Myocyte (in vitro differentiated cells): ENCODE data around the gene AZIN2. TPM values are rescaled to one million over a fixed set of nuclear protein-coding genes. Genes with fewer than 3 reads are reported as not detected.

Experiments
- DNase-seq: peaks from one replicate; pipeline ENCODE4 v3.0.0-alpha.2; 2012; ENCODE audit warnings: low read depth
- total RNA-seq: library from RNA; depleted of rRNA; stranded (reverse); fragments of >200 nt; gene quantifications from 2 replicates; pipeline ENCODE4 v1.2.3, GENCODE V29; 2014

AZIN2 gene
- total RNA-seq, 1 donor from 2014 or later: 10.7 TPM

DNA sequence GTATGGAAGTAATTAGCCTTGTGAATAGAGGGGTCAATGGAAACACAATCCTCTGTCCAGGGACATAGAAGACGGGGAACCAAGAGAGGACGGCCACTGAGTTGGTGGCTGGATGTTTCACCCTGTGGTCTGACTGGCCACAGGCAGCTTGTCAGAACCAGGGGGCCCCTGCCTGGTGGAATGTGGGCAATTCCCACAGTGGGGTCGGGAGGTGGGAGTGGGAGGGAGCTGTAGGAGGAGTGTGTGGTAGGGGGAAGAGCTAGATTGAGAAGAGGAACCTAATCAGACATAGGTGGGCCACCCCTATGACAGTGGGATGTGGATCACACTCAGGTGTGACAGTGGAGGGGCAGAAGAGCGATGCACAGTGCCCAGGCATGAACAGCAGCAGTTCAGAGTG, 69.6 kb downstream of the AZIN2 start:
- DNase-seq: no peak

DNA sequence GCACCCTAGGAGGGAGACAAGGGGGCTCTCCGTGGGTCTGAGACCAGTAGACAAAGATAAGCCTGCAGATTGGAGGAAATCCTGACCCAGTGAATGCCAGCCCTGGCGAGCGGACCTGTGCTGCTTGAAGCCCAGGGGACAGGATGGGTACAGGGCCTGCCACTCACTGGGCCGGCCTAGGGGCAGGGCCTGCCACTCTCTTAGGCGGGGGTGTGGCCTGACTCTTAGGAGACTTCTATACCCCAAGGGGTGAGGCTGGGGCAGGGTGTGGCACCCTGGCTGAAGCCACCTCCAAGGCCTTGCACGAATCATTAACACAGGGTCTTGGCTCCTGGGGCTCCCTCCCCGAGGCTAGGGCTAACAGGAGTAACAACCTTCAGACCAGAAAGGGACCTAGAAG, 70.2 kb downstream of the AZIN2 start:
- DNase-seq: no peak

DNA sequence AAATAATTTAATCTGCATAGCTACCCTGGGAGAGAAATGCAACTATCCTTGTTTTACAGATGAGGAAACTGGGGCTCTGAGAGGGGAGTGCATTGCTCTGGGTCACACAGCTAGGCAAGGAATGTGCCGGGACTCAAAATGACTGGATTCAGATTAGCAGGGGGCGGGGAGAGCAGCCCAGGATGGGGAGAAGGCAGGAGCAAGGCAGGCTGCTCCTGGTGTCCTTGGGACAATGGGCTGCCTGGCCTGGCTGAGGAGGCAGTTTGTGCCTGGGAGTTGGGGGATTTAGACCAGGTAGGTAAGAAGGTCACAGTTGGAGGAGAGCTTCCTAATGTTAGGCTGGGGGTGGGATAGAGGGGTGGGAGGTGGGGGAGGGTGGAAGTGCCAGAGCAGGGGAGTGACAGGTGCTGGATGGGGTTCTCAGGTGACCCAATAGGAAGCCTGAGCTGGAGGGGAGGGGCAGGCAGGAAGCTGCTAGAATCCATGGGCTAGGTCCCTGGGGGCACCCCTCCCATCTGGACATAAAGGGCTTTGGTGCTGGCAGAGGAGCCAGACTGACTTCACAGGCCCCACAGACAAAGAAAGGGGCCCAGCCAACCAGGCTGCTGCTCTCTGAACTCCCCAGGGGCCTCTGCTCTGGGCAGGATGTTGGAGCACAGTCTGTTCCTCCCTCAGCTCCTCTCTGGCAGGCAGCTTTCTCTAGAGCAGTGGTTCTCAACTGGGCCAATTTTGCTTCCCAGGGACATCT, 71.9 kb downstream of the AZIN2 start:
- DNase-seq: peak; percentile 57

DNA sequence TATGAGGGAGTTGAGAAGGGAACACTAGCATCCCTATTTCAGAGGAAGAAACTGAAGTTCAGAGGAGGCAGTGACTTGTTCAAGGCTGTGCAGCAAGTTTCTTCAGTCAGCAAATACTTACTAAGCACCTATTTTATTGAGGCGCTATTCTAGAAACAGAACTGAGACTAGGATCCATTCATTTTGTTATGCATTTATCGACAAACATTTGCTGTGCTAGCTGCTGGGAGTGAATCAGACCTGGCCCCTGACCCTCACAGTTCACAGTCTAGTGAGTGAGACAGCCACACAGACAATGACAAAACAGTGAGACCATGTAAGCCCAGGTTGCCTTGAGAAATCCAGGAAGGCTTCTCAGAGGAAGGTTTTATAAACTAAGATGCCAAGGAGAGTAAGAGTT, 72.7 kb downstream of the AZIN2 start:
- DNase-seq: no peak

DNA sequence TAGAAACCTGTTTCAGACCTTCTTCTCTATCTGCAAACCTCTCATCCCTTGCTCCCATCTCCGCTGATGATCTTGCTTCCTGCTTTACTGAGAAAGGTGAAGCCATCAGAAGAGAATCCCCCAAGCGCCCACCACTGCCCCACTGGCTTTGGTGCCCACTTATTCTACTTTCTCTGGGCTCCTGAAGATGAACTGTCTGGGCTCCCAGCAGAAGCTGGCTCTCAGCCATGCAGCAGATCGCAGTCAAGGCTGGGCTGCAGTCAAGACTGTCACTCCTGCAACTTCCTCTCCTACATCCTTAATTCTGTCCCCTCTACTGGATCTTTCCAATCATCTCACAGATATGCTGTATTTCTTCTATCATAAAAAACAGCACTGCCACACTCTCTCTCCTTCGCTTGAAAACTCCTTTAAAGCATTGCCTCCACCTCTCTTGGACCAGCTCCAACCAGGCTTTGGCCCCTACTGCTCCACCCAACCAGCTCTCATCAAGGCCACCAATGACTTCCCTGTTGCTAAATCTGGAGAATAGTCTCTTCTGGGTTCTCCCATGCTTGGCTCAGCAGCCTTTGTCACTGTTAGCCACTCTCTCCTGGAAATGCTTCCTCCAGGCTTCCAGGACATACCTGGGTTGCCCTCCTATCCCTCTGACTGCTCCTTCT, 75.1 kb downstream of the AZIN2 start:
- DNase-seq: no peak

DNA sequence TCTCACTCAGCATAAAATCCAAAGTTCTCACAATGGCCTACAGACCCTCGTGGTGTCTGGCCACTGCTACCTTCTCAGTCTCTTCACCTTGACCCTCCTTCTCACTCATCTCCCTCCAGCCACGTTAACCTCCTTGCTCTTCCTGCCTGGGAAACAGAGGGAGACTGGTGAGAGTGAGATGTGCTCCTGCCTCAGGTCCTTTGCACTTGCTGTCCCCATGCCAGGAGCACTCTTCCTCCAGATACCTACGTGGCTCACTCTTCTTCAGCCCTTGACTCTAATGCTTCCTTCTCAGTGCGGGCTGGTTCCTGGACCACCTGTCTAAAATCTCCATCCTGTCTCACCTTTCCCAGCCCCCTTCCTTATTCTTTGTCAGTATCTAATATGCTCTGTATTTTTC, 76.2 kb downstream of the AZIN2 start:
- no peak for DNase-seq

DNA sequence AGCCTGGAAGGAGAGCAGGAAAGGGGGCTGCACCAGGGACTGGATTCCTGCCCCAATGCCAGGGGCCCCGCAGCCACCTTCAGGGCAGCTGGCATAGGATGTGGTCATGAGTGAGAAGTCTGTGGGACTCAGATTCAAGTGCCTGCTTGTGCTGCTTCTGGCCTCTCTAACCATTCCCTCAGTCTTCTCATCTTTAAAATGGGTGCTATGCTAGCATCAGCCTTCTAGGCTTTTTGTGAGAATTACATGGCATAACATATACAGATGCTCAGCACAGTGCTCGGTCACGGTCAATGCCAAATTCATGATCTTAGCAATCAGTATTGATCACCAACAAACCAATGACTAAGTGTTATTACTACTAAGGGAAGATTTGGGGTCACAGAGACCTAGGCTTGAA, 77.4 kb downstream of the AZIN2 start:
- DNase-seq: no peak

DNA sequence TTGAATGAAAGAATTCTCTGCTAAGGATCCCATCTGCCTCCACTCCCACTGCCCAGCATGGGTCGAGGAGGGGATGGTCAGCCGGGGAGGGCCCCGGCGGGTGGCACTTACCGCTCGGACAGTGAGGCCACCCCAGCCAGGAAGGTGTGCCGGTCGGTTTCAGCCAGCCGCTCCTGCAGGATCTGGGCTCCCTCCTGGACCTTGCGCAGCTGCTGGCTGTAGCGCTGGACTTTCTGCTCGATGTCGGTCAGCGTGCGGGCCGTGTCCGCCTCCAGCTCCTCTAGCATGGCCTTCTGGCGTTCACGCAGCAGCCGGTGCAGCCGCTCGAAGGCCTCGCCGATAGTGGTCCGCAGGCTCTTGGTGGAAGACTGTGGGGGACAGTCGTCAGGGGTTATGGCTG, 78.6 kb downstream of the AZIN2 start:
- no peak for DNase-seq

DNA sequence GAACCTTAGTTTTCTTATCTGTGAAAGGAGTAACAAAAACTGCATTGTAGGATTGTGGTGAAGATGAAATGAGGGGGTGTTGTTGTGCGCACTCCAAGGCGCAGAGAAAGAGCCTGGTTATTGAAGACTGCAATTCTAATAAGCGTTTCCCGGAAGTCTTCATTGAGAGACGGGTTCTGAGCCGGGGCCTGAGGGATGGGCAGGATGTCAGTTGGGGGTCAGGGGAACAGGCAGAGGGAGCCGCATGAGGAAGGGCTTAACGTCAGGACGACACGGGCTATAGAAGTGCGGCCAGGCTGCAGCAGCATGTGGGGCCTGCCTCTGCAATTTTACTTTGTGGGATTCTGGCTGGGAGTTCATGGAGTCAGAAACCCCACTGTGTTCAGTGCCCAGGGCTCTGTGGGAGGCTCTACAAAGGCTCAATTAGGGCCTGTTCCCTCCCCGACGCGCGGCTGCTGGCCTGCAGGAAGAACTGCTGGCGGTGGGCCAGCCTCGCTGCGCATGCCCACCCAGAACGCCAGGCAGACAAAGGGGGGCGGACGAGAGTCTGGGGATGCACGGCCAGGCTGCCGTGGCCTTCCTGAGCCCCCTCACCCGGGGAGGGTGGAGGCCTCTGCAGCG, 80.2 kb downstream of the AZIN2 start:
- DNase-seq: no peak

DNA sequence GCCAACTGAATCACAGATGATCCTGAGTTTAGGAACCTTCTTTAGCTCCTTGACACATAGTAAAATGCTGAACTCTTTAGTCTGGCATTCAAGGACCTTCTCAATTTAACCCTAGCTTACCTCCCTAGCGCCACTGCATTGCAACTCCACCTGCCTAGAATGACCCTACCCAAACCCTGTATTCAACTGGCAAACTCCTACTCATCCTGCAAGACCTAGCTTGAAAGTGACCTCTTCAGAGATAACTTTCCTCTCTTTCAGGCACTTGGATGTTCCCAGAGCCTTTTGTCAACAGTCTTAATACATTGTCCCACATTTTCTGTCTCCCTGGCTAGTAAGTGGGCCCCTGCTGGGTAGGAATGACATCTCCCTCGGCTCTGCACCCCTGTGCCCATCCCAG, 81.2 kb downstream of the AZIN2 start:
- DNase-seq: no peak

DNA sequence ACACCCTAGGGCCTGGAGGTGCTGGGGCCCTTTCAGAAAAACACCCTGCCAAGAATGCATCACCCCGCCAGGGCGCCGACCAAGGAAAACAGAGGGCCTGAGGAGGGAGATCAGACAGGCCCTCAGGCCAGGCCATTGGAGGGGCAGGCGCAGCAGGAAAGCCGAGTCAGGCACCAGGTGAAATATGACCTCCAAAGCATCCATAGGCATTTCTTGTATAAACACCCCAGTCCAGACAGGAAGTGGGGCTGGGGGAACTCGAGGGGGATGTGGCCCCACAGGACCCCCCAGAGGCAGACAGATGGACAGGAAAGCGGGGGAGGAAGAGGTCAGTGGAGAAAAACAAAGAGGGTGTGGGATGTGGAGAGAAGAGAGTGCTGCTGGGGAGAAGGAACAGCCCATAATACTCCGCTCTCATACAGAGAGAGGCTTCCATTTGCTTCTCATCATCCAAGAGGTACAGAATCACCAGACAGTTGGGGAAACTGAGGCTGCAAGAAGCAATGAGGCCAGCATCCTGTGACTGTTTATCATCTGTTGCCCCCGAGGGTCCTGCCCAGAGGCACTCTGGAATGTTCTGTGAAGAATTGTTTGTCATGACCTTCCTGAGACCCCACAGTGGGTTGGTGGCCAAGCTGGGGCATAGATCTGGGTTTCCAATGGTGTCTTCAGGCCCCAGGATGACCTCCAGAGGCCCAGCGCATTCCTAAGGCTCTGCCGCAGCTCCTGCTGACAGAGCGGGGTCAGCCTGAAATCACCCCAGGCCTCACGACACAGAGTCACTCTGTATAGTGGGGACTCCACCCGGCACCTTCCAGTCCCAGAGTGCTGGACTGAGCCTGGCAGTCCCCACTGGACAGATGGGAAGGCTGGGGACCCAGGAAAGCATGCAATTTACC, 82.9 kb downstream of the AZIN2 start:
- DNase-seq: no peak

DNA sequence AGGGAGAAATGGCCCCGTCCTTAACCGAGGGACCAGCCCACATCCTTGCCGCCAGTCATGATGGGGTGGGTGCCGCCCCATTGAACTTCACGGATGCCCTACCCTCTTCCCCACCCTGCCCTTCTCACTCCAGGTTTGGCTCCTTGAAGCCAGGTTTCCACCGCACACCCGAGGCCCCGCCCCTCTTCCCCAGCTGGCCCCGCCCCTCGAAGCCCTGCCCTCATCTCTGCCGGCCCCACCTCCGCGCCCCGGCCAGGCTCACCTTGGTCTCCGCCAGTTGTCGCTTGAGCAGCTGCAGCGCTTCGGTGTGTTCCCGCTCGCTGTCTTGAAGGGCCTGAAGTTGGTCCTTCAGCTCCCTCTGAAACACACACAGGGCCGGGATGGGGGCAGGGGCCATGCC, 84.3 kb downstream of the AZIN2 start:
- DNase-seq: no peak

DNA sequence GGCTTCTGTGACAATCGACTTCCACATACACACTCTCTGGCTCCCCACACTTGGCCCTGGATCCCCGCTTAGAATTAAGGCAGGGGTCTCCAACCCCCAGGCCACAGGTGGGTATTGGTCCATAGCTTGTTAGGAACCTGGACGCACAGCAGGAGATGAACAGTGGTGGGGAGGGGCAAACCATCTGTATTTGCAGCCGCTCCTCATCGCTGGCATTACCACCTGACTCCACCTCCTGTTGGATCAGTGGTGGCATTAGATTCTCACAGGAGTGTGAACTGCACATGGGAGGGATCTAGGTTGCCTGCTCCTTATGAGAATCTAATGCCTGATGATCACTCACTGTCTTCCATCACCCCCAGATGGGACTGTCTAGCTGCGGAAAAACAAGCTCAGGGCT, 84.9 kb downstream of the AZIN2 start:
- no peak for DNase-seq

DNA sequence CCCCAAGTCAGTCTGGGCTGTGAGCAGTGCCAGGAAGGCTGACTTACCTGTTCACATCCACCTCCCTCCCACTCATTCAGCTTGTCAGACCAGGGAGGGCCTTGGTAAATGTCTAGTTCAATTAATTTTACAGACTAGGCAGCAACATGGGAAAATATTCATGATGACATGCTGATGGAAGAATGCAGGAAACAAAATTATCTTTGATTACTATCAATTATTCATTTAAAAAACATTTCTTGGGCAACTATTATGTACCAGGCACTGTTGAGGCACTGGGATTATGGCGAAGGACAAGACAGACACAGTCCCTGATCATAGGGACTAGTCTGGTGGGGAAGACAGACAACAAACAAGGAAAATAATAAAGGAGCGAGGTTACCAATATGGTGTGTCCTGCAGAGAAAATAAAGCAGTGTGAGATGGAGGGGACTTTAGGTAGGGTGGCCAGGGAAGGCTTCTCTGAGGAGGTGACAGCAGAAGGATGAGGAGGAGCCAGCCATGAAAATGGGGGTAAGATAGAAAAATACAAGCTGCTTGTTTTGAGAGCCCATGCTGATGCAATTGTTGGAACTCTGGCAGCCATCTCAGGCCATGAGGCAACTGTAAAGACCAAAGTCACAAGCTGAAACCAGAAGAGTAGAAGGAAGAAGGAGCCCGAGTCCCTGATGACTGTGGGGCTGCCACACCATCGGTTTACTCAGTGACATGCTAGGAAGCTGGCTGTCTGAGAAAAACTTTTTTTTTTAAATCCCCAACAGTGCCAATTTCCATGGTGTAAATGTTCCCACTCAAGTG, 86.9 kb downstream of the AZIN2 start:
- DNase-seq: no peak

DNA sequence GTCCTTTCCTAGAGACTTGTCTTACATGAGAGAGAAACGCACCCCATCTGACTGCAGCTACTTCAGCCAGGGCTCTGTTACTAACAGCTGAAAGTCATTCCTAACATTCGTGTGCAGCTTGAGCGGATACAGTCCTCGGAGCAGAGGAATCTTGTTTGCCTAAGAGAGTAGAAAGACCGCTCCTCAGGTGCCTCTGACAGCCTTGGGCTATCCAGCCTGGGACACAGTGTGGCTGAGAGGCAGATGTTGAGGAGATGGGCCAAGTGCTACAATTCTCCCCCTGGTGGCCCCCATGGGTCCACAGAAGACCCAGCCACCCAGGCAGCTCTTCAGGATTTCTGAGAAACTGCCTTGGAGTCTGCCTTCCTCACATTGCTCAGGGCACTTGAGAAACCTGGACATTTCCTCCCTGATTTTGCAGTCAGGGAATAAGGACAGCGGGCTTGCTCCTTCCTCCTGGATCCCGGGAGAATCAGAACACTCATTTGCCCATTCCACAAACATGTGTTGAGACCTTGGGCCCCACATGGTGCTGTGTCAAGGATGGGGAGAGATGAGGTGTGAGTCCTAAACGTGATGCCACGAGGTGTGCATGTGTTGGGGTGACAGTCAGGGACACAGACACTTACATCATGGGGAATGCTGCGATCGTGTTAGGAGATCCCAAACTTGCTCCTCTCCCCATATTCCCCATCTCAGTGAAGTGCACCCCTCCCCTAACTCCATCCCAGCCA, 87.8 kb downstream of the AZIN2 start:
- DNase-seq: no peak

DNA sequence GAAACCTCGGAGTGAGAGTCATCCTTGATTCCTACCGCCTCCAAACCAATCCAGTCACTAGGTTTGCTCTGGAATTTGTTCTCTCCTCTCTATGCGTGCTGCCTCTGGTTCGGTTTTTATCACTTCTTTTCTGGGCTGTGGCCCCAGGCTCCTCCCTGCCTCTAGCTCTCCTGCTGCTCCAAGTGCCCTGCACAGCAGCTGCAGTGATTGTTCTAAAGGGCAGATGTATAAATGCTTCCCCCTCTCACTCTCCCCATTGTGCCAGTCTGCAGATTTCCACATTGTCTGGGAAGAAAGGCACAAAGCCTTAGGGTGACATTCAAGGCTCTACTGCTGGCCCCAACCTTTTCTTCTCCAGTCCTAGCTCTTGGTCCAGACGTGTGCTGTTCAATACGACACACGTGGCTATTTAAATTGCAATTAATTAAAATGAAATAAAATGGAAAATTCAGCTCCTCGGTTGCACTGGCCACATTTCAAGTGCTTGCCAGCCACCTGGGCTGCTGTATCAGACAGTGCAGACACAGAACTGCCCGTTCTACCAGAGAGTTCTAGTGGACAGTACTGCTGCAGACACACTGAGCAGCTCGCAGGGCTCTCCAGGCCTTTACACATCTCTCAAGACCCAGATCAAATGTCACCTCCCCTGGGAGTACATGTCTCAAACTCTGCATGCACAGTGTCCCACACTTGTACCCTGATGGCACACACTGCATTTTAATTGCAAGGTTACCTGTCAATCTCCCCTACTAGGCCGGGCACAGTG, 88.5 kb downstream of the AZIN2 start:
- peak; percentile 56 for DNase-seq
